GM21381 (cell line): ENCODE results near the gene ADGRL4.
"Not testable (repeated sequence)": the region's sequence is repeated elsewhere in the genome, so short reads cannot be mapped to it uniquely, and the experiment has no call there.

Source experiments
- ATAC-seq: cut with Tn5 transposase; IDR thresholded peaks from one replicate; pipeline ENCODE4 v1.9.1; 2021; ENCODE audit warnings: mild to moderate bottlenecking, moderate library complexity; ENCODE audit not compliant: unreplicated experiment

ADGRL4 gene

GRCh38 chr1:79006564-79006963 is at the start of gene ADGRL4:
ADGRL4 (minus strand) TSS chr1:79006730; CDS start chr1:79006654, 76 bp downstream.
- ATAC-seq = no peak

DNA sequence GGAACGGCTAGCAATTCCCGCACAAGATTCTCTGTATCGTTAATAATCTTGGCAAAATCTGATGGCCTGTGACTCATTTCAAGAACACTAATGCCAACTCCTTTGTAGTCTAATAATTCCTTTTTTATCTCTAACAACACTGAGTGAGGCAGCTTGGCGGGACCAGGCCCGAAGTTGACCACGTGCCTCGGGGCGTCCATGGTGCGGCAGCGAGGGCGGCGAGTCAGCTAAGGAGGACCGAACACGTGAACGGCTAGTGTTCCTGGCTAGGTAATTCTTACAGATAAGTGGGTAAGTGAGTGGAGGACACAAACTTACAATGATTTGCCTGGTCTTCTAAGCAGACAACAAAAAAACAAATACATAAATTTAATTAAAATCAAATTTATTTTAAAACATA is 49.3 kb upstream of the ADGRL4 start:
- ATAC-seq = no peak

GRCh38 chr1:79052829-79053449 is 46.4 kb upstream of the ADGRL4 start:
- ATAC-seq = peak; percentile 99

DNA sequence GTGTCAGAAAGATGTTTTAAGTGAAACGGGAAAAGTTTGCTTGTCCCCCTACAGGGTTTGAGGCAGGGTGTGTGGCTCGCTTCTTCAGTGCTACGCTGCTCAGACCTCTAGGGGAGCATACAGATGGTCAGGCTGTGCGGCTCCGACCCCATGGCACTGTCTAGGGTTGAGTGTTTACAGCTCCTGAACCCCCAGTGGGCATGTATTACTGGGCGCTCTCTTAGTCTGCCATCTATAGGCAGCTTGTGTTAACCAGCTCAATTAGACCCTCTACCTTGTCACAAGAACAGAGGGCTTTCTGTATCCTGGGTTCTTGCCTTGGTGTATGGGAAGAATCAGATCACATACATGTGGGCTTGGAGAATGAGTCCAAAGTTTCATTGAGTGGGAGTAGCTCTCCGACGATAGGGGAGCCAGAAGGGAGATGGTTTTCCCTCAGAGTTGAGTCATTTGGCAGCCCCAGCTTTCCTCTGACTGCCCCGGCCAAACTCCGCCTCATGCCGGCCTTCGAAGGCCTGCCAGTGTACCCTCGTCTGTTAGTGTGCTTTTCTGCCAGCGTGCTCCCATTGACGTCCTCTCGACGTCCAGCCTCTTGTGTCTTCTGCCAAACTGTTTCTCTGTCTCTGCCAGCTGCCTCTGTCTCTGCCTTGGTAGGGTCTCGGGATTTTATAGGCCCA is 38.6 kb upstream of the ADGRL4 start:
- ATAC-seq = no peak

GRCh38 chr1:79043506-79043905 is 37.0 kb upstream of the ADGRL4 start:
- ATAC-seq = no peak

DNA sequence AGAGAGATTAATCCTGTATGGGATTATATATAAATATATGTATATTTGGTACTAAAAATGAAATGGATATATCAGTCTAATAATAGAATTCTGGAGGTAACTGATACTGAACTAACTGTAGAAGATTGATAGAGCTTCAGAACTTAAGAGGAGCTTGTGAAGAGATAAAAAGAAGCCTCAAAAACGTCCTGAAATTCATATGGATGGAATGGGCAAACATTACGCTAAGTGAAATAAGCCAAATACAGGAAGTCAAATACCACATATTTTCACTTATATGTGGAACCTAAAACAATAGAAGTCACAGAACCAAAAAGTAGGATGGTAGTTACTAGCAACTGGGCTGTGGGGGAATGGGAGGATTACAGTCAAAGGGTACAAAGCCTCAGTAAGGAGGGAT is 36.0 kb upstream of the ADGRL4 start:
- no peak for ATAC-seq

DNA sequence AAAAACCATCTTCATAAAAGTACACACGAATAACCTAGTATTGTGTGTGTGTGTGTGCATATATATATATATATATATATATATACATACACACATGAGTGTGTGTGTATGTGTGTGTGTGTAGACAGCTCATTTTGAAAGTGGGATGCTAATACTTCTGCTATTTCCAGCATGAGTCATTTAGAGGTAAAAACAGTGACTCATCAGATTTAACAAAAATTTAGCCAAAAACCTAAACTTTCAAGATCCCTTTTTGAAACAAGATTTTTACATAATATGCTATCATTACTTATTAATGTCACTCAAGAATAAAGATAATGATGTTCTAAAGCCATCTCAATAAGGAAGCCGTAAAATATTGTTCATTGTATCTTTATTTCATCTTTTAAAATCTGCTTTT is 35.6 kb upstream of the ADGRL4 start:
- ATAC-seq = peak; percentile 62

DNA sequence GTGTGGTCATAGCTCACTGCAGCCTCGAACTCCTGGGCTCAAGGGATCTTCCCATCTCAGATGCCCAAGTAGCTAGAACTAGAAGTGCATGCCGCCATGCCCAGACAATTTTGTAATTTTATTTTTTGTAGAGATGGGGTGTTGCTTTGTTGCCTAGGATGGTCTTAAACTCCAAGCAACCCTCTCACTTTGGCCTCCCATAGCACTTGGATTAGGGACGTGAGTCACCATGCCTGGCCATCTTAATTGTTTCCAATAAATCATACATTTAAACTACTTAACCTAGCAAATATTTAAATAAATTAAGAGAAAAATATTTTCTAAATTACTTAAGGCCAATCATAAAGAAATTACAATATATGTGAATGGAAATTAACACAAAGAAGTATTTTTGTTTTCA is 35.1 kb upstream of the ADGRL4 start:
- no peak for ATAC-seq

DNA sequence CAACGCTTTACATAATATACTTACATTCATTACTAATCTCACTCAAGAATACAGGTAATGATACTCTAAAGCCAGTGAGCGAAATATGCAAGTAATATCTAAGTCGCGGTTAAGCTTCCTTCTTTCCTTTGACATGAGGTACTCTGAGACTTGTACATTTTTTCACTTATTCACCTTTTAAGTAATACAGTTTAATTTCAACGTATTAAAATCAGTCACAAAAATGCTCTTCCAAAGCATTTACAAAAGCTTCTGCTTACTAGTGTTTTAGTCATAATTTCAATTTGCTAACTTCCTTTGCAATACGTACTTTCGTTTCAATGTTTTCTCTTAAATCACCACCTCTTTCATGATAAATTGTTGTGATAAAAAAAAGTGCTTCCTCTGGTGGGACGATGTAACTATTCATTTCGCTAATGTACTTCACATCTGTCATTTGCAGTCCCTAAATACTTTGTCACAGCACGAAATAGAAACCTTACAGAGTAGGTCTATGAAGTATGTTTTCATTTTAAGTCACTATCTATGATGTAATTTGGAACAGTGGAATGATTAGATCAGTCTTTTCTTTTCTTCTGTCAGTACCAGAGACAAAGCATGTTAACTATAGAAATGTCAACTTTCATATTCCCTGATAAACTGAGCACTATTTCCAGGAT is 34.0 kb upstream of the ADGRL4 start:
- peak; percentile 79 for ATAC-seq

GRCh38 chr1:79037085-79037484 is 30.6 kb upstream of the ADGRL4 start:
- no peak for ATAC-seq

DNA sequence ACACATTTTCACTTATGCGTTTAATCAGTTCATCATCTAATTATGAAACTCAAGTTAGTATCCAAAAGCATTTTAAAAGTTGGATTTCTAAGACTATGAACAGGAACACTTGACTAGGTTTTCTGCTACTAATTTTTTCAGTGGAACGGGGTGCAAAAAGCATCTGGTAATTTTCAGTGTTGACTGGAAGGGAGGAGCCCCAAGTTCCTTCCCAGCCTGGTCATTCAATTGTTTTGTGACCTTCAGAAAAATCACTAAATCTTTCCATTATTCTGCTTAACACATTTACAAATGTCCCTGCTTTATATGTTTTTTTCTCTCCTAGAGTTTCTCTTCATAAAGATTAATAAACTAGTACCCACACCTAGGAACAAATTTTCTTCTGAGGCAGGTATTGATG is 6.0 kb upstream of the ADGRL4 start:
- no peak for ATAC-seq

DNA sequence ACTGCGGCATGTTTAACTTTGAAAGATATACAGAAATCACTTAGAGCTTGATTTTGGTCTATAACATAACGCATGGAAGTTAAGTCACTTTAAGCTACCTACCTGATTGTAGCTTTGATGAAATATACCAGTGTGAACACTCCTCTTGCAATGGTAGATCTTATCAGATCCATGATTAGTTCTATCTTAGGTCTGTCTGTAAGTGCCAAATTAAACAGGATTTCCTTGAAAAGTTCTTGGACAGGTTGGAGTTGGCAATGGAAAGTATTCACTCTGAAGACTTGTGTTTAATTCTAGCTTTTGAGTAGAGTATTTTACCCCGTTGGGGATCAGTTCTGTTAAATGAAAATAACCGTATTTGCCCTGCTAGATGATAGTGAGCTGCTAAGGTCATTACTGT is 4.1 kb upstream of the ADGRL4 start:
- no peak for ATAC-seq

DNA sequence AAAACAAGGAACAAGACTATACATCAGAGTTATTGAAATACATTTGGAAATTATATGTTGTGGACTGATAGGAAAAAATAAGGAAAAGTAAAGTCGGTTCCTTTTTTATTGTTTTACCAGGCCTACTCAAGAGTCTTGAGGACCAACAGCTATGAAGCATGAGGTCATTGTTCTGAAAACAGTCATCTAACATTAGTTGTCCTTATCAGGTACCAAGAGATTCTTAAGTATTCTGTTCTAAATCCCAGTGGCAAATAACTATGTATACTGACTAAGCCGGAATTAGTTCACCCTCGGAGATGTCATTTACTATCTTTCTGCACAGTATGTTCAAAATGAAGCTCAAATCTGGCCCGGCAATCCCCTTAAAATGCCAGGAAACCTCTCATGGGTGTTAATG is 585 bp downstream of the ADGRL4 start:
- ATAC-seq = no peak

- no peak for ATAC-seq
Measured at GRCh38 chr1:79004916-79005315, 1.6 kb downstream of the ADGRL4 start.

- ATAC-seq = no peak
Measured at GRCh38 chr1:78996791-78997190, 9.7 kb downstream of the ADGRL4 start.

DNA sequence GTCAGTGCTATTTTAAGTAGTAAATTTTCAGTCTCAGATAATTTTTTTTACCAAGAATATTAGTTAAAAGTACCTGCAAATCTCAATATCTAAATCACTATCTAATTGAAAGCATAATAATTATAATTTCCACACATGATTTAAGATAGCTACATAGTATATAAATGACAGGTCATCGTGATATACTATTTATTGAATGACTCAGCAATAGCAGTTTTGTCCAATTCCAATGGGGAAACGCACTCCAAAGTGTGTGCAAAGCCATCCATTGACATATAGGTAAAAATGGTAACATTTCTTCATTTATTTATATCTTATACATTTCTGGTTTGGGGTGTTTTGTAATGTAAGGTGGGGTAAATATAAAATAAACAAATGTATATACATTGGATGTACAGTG is 19.5 kb downstream of the ADGRL4 start:
- ATAC-seq = no peak

DNA sequence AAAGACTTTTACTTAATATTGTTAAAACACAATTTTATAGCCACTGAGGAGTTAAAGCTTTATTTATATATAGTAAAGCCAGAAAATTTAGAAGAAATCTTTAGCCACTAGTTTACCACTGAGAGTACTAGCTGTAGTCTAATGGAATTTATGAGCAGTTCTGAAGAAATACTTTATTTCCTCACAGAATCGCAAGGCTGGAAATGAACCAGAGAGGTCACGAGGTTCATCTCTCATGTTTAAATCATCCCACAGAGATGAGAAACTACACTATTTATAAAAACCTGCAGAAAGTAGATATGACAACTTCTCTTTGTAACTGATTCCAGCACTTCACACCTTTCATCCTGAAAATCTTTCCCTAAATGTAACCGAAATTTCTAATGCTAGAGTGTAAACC is 26.0 kb downstream of the ADGRL4 start:
- ATAC-seq = no peak

DNA sequence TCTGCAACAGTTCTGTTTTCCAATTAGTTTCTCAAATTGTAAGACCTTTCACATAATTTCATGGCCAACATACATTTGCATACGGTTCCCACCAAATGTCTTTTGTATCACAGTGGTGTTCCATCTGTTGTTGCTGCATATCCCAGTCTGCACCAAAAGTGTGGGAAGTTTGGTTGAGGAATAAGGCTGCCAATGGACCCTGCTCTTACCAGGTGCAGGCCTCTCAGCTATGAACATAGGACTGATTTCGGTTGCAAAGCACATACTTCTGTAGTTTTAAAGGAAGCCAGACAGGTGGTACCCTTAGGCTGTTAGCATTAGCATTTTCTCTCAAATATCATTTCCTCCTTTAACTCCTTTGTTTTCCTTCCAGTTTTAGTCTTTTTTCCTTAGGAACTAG is 33.8 kb downstream of the ADGRL4 start:
- no peak for ATAC-seq

GRCh38 chr1:78967091-78967490 is 39.4 kb downstream of the ADGRL4 start:
- not testable (repeated sequence) for ATAC-seq

GRCh38 chr1:78958711-78959110 is 47.8 kb downstream of the ADGRL4 start:
- ATAC-seq = no peak

DNA sequence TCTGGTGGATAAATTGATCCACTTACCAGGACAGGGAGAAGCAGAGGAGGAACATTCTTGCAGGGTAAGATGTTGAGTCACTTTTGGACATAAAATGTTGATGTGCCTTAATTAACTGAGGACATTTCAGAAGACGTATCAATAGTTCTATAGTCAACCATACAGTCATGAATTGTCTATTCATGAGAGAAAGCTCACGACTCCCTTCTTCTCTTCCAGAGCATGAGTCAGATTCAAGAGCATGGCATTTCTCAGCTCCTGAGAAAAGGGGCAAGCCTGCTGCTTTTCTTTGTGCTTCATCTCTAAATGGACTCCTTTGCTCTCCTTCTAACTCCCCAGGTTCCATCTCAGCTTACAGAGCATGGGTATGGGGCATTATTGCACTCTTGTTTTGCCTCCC is 55.7 kb downstream of the ADGRL4 start:
- ATAC-seq = no peak

GRCh38 chr1:78949227-78949626 is 57.3 kb downstream of the ADGRL4 start:
- no peak for ATAC-seq
